ENCODE measurements around the gene CMIP. TPM values are rescaled to one million over a fixed set of nuclear protein-coding genes. Genes with fewer than 3 reads are reported as not detected.

The CMIP gene
- total RNA-seq, 1 experiment from 2014 or later = 48.2 TPM

DNA sequence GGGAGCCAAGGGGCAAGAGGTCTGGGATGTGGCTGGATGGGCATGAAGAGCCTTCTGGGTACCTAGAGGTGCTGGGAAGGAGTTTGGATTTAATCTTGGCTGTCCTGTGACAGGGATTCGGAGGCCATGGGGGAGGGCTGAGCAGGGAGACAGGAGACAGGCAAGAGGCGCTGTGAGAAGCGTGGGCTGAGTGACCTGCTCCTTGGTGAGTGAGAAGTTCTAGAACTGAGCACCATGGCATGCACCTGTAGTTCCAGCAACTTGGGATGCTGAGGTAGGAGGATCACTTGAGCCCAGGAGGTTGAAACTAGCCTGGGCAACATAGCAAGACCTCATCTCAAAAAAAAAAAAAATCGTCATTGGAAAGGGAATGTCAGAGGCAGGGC, 256.2 kb downstream of the CMIP start:
- H3K4me2 ChIP-seq (ENCODE audit: insufficient read depth, insufficient read length, low read length) = no peak overlapping the region

More for the DNA sequence above, 256.2 kb downstream of the CMIP start:
- Histone ChIP-seq H3K56ac (ENCODE audit: insufficient read length, low read depth, low read length) (no peak overlapping the region), H3K27ac (ENCODE audit: insufficient read length, low read depth, low read length) (no peak overlapping the region), H3K79me2 (ENCODE audit: insufficient read depth, low read length) (no peaks in the 10 kb centered on the region), H3K23ac (ENCODE audit: insufficient read length, low read depth, low read length) (no peak overlapping the region), H3K23me2 (ENCODE audit: insufficient read length, low read depth, low read length, poor library complexity, severe bottlenecking) (no peaks in the 10 kb centered on the region), H2BK15ac (ENCODE audit: low read depth, low read length) (no peak overlapping the region), H3K9me3 (ENCODE audit: control insufficient read depth, low read depth, low read length) (no peaks in the 10 kb centered on the region), H2BK12ac (ENCODE audit: insufficient read length, low read depth, low read length) (no peak overlapping the region), H2BK20ac (ENCODE audit: low read depth, low read length, poor library complexity, severe bottlenecking) (no peak overlapping the region), H3T11ph (ENCODE audit: low read length) (no peak overlapping the region), H4K8ac (replicated peaks; ENCODE audit: insufficient read length, low read depth, low read length) (no peak overlapping the region), H2BK5ac (ENCODE audit: insufficient read length, low read length) (no peak overlapping the region), H4K91ac (ENCODE audit: insufficient read length, low read depth, low read length) (no peak overlapping the region), H4K5ac (ENCODE audit: insufficient read length, low read depth, low read length) (no peak overlapping the region), H3K79me1 (ENCODE audit: insufficient read depth, low read depth, low read length, poor library complexity, severe bottlenecking) (no peaks in the 10 kb centered on the region), H3K18ac (ENCODE audit: insufficient read length, low read depth, low read length) (no peak overlapping the region), H4K20me1 (ENCODE audit: control insufficient read depth, insufficient read depth, insufficient read length) (no peaks in the 10 kb centered on the region), H3K14ac (ENCODE audit: insufficient read depth, low read length) (no peak overlapping the region; the same call in 1 of the 2 replicates), H3K4ac (ENCODE audit: low read depth, low read length) (no peak overlapping the region), H3K9ac (ENCODE audit: extremely low read depth, insufficient read length, low read length) (no peak overlapping the region), H2AK5ac (ENCODE audit: insufficient read length, low read length) (no peak overlapping the region), H2AFZ (ENCODE audit: low read length) (no peak overlapping the region), H3K27me3 (ENCODE audit: insufficient read depth, low read length) (no peaks in the 10 kb centered on the region), H3K4me1 (ENCODE audit: insufficient read depth, low read length) (no peaks in the 10 kb centered on the region), H2BK120ac (ENCODE audit: low read depth, low read length, poor library complexity, severe bottlenecking) (no peak overlapping the region)
- Mint-ChIP-seq H3K4me3 (no peak overlapping the region), H3K27me3 (ENCODE audit: low read depth) (no peaks in the 10 kb centered on the region), H3K27ac (peak overlapping the region in 2 of 3 experiments; percentile 58 to 96; a peak in 3 of 7 replicates), H3K9me3 (no peaks in the 10 kb centered on the region), H3K4me1 (peaks cover 2 to 7% of the 10 kb centered on the region in 2 experiments; a peak in 2 of 4 replicates), H3K36me3 (ENCODE audit: insufficient read depth in 1 of 3, low read depth in 3 of 3) (peaks cover 27 to 51% (median 44%) of the 10 kb centered on the region in 3 experiments; a peak in 6 of 7 replicates)
- DNase-seq = no peak
- TF ChIP-seq, protein P1, sequence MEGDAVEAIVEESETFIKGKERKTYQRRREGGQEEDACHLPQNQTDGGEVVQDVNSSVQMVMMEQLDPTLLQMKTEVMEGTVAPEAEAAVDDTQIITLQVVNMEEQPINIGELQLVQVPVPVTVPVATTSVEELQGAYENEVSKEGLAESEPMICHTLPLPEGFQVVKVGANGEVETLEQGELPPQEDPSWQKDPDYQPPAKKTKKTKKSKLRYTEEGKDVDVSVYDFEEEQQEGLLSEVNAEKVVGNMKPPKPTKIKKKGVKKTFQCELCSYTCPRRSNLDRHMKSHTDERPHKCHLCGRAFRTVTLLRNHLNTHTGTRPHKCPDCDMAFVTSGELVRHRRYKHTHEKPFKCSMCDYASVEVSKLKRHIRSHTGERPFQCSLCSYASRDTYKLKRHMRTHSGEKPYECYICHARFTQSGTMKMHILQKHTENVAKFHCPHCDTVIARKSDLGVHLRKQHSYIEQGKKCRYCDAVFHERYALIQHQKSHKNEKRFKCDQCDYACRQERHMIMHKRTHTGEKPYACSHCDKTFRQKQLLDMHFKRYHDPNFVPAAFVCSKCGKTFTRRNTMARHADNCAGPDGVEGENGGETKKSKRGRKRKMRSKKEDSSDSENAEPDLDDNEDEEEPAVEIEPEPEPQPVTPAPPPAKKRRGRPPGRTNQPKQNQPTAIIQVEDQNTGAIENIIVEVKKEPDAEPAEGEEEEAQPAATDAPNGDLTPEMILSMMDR (conservative IDR thresholded peaks at IDR 0.05) = no peak
- no CpG with 5 or more reads among the region's 4 CpGs for WGBS (ENCODE audit: extremely low coverage, insufficient read length, low lambda C conversion rate)

Data from H9 (cell line).